GM19324 (cell line): ENCODE measurements around the gene CDH12.
"Not testable (repeated sequence)": the region's sequence is repeated elsewhere in the genome, so short reads cannot be mapped to it uniquely, and the experiment has no call there.

Experiments used
- ATAC-seq: cut with Tn5 transposase; IDR thresholded peaks from one replicate; pipeline ENCODE4 v1.9.1; 2021; ENCODE audit warnings: mild to moderate bottlenecking, moderate library complexity; ENCODE audit not compliant: unreplicated experiment, low FRiP score

Gene CDH12

GRCh38 chr5:22480305-22480704, 372.8 kb downstream of the CDH12 start:
- no peak for ATAC-seq

DNA sequence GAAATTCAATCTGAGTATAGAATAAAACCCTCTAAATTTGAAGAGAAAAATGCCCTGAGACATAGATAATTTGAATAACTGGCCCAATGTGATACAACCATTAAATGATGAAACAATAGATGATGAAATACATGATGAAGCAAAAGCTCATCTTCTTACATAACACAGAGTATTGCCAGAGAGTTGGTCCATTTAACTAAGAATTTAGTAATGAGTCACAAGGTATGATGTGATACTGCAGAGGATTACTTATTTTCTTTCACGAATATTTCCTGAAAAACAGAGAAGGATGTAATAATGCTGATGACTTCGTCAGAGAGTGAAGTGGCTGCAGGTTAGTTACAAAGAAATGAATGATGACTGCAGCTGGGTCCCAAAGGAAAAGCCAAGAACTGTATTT, 379.3 kb downstream of the CDH12 start:
- ATAC-seq: no peak

DNA sequence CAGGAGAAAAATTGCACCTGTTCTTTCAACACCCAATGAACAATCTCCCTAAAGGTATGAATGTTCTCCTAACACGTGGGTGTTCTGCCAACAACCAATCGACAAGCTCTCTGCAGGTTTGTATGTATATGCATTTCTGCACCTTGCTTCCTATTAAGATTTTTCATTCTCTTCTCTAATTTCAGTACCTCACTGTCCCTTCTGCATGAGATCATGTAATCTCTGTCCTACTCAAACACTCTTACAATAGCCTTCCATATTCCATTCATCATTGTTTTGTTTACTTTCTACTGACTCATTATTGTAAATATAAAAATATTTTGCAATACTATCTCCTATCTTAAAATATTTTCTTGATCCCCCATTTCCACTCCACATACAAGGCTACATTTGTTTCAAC, 382.0 kb downstream of the CDH12 start:
- no peak for ATAC-seq

DNA sequence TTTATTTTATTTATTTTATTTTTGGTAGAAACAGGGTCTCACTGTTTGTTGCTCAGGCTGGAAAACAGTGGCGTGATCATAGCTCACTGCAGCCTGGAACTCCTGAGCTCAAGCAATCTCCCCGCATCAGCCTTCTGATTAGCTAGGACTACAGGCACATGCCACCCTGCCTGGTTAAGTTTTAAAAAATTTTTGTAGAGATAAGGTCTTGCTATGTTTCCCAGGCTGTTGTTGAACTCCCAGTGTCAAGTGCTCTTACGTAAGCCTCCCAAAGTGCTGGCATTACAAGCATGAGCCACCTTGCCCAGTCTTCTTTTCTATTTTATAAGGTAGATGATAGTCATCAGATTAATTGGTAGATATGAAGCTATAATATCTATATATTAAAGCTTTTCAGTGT, 382.7 kb downstream of the CDH12 start:
- no peak for ATAC-seq

DNA sequence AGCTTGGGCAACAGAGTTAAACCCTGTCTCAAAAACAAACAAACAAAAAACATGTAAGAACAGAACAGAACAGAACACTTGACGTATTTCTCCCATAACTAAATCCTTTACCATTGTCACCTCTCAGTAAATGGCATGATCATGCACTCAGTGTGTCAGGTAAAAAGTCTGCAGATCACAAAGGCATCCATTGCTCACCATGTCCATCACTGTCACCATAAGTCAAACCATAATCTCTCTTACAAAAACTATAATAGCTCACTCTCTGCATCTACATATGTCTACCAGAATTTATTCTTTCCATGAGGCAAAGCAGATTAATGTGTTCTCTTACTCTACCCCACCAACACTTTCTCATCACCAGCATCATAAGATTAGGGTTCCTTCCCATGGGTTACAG, 387.5 kb downstream of the CDH12 start:
- ATAC-seq: no peak

GRCh38 chr5:22465177-22465576, 388.0 kb downstream of the CDH12 start:
- no peak for ATAC-seq

DNA sequence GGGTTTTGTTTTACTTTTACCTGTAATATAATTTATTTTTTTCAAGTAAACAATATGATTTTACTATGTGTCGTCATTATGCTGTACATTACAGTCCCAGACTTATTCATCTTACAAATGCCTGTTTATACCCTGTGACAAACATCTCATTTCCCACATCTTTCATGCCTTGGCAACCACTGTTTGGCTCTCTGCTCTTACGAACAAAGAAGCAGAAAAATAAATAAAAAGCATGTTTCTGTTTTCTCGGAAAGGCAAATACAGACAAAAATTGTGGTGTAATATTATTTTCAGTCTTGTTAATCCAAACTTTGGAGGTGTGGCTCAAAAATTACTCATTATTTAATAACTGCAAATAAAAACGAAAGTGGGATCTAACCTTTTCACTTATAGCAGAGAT, 393.0 kb downstream of the CDH12 start:
- ATAC-seq: no peak

GRCh38 chr5:22432905-22433304, 420.2 kb downstream of the CDH12 start:
- ATAC-seq: no peak

DNA sequence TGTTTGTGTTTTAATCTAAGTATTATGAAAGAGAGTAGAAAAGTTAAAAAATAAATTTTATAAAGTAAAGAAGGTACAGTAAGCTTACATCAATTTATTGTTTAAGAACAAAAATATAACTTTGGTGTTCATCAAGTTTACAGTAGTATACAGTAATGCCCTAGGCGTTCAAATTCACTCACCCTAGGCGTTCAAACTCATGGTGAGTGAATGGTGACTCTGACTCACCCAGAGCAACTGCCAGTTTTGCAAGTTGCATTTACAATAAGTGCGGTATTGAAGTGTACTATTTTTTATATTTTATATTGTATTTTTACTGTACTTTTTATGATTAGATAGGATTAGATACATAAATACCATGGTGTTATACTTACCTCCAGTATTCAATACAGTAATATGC, 421.3 kb downstream of the CDH12 start:
- no peak for ATAC-seq

GRCh38 chr5:22431406-22431805, 421.7 kb downstream of the CDH12 start:
- ATAC-seq: no peak

GRCh38 chr5:22411554-22412349, 441.4 kb downstream of the CDH12 start:
- ATAC-seq: no peak

DNA sequence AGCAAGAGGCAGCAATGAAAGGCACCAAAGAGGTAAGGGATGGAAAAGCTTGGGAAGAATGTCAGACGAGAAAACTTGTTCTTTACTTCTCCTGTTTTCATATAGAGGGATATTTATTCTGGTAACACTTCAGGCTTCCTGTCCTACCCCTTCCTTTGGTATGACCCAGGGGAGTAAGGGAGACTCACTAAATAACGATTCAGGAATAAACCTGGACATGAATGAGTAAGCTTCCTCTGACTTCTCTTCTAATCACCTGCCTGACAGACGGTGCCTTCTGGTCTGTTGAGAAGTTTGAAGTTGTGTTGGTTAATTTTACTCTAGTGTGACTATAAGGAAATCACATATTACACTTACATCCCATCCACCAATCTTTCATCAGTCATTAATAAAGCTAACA, 461.2 kb downstream of the CDH12 start:
- no peak for ATAC-seq

- no peak for ATAC-seq
Measured at GRCh38 chr5:22390888-22391287, 462.3 kb downstream of the CDH12 start.

GRCh38 chr5:22372826-22373660, 480.1 kb downstream of the CDH12 start:
- ATAC-seq: no peak

GRCh38 chr5:22372376-22372775, 480.8 kb downstream of the CDH12 start:
- ATAC-seq: no peak

DNA sequence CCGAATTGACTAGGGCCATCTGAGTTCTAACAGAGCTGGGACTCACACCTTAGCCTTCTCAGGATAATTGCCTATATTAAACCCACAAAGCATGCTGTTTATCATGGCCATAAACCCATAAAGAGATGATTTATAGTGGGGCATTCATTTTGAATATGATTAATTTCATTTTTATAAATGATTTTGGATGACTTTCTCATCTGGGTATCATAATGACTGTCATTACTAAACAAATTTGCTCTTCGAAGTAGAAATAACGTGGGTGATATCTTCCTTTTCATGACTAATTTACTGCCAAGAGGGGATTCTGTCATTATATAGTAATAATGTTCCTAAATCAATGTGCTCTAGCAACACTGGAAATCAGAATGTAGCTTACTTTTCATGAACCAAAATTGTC, 498.2 kb downstream of the CDH12 start:
- ATAC-seq: no peak

DNA sequence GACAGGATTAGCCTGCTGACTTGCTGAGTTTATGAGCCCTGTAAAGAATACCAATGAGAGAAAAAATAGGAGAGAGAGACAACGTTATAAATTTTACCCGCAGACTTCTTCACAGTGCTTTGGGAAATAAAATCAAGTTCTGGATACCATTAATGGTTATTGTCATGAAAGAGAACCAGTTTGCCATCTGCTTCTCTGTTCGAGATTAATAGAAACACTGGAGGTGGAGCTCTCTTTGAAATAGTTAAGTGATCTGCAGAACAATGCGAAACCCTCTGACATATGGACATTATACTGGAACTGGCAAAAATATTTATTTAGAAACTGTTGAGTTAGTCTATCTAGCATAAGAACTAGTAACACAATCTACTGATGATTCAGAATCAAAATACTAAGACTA, 500.7 kb downstream of the CDH12 start:
- ATAC-seq: no peak

GRCh38 chr5:22351178-22351577, 502.0 kb downstream of the CDH12 start:
- ATAC-seq: no peak

GRCh38 chr5:22348027-22348426, 505.1 kb downstream of the CDH12 start:
- no peak for ATAC-seq

DNA sequence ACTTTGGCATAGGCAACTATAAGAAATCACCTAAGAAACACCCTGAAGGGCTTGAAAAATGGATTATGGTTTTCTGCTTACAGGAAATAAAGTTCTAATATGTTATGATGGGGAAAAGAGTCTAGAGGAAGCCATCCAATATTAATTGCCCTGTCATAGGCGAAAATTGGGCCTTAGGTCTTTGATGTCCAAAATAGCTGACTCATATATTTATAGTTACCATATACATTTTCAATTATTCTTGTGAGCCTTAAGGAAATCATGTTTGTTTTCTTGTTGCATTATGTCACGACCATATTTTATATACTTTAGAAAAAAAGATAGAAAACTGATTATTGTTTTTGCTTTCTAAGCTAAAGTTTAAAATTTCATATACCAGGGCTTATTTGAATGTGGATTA, 509.1 kb downstream of the CDH12 start:
- no peak for ATAC-seq

DNA sequence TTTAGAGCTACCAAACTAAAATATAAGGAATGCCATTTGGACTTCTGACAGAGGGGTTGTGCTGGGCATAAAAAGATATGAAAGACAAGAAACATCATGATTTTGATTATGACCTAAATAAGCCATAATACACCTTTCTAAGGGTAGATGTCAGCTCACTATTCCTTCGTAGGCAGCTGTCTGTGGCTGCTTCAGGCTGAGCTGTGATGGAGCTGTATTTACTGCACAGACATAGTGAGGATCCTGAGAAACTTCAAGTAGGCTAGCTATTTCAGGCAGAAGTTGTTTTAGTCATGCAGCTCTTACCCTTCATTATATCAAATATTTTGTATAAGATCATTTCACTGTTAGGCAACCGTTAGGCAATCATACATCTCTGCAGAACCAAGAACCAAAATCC, 511.7 kb downstream of the CDH12 start:
- no peak for ATAC-seq

- ATAC-seq: not testable (repeated sequence)
Measured at GRCh38 chr5:22332949-22333348, 520.2 kb downstream of the CDH12 start.
